GM12872 (cell line): ENCODE results near the gene HECTD4.

Source experiments
- TF ChIP-seq, protein P1 (sequence below): IDR thresholded peaks from 3 replicates; pipeline ENCODE4 v1.5.1; 2011; ENCODE audit warnings: low read depth, mild to moderate bottlenecking, low read length, moderate library complexity; ENCODE audit not compliant: insufficient read depth

The HECTD4 gene

DNA sequence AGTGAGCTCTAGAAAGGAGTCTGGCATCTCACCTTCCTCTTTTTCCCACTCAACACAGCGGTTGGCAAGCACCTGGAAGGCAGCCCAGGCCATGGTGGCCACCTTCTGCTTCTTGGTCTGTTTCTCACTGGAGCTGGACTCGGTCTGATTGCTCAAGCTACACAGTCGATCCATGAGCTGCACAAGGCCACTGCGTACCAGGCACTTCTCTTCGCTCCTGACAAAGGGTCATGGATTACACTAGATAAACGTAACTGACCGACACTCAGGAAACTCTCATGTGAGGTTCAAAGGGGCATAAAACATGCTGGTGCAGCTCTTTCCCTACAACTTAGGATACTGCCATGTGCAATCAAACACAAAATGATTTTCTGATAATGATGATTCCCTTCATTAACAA is 143.2 kb downstream of the HECTD4 start:
- TF ChIP-seq, protein P1, sequence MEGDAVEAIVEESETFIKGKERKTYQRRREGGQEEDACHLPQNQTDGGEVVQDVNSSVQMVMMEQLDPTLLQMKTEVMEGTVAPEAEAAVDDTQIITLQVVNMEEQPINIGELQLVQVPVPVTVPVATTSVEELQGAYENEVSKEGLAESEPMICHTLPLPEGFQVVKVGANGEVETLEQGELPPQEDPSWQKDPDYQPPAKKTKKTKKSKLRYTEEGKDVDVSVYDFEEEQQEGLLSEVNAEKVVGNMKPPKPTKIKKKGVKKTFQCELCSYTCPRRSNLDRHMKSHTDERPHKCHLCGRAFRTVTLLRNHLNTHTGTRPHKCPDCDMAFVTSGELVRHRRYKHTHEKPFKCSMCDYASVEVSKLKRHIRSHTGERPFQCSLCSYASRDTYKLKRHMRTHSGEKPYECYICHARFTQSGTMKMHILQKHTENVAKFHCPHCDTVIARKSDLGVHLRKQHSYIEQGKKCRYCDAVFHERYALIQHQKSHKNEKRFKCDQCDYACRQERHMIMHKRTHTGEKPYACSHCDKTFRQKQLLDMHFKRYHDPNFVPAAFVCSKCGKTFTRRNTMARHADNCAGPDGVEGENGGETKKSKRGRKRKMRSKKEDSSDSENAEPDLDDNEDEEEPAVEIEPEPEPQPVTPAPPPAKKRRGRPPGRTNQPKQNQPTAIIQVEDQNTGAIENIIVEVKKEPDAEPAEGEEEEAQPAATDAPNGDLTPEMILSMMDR = no peak

DNA sequence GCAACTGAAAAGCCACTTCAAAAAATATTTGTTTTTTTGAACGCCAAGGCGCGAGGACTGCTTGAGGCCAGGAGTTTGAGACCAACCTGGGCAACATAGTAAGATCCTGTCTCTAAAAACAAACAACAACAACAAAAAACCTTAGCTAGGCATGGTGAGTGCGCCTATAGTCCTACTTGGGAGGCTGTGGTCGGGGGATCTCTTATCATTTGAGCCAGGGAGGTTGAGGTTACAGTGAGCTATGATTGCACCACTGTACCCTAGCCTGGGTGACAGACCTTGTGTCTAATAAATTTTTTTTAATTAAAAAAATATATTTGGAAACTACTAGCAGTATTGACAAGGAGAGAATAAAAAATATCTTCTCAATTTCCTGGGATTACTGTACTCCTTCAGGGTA is 143.8 kb downstream of the HECTD4 start:
- TF ChIP-seq, protein P1 = no peak

DNA sequence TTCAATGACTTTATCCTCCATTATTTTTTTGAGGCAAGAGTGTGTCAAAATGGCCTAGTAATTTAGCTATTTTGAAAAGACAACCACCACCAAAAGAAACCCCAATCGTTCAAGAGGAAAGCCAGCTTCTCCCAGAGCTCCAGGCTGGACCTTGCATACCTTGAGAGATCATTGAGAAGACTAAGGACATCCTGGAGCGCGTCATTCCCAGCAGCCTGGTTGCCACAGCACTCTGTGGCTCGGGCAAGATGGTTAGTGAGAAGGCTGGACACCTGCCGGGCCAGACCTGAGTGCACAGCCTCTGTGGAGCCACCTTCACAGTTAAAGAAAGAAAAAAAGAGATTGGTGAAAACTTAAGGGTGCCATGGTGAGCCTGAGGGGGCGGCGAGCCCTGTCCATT is 145.4 kb downstream of the HECTD4 start:
- TF ChIP-seq, protein P1 = no peak

DNA sequence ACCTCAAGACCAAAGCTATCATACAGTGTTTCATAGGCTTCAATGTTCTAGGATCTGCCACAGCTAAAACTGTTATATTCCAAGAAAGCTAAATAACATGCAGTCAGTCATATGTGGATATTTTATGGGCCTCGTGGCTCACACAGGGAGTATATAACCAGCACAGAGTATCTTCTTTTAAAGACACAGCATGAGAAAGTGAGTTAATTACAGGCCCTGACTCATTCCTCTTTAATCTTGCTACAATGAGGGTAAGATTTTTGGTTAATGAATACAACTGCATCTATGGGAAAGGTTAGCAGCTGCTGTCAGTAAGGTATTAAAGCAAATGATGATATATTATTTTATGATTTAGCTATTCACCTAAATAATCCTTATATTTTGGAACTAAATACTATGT is 145.8 kb downstream of the HECTD4 start:
- TF ChIP-seq, protein P1 = no peak

DNA sequence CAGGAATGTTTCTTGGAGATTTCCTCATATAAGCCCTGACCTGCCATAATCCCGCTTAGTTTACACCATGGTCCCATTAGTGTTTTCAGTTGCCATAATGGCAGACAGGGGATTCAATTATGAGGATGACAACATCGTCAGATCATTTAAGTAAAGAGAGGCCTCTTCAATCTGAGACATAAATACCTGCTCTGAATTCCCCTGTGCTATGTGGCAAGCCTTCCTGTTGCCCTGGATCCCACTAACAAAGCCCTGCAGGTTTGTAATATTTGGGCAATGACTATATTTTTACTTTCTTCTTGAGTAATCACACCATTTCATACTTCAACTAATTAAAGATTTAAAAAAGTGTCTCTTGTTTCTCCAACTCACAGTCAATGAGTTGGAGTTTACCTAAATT is 147.9 kb downstream of the HECTD4 start:
- TF ChIP-seq, protein P1 = no peak

DNA sequence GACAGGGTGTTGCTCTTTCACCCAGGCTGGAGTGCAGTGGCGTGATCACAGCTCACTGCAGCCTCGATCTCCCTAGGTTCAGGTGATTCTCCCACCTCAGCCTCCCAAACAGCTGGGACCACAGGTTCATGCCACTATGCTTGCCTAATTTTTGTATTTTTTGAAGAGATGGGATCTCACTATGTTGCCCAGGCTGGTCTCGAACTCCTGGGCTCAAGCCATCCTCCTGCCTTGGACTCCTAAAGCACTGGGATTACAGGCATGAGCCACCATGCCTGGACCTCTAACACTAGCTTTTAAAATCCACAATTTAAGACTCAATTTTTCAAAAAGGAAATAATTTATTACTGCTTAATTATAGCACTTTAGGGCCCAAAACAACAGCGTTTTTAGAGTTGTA is 149.0 kb downstream of the HECTD4 start:
- TF ChIP-seq, protein P1 = no peak

DNA sequence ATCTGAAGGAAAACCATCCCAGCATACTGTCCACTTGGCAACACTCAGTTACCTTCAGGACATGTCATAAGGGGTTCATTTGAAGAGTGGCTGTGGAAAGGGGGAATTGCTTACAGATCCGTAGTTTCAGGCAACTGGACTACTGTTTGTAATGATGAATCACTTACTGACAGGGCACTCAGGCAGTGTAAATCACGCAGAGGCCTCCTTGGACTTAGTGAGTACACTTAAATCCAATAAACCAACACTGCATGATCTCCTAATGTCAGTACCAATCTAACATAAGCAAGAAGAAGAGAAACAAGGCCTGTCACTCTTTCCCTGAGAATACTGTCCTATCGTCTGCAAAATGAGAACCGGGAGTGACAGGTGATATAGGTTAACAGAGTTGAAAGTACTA is 152.1 kb downstream of the HECTD4 start:
- TF ChIP-seq, protein P1 = no peak

DNA sequence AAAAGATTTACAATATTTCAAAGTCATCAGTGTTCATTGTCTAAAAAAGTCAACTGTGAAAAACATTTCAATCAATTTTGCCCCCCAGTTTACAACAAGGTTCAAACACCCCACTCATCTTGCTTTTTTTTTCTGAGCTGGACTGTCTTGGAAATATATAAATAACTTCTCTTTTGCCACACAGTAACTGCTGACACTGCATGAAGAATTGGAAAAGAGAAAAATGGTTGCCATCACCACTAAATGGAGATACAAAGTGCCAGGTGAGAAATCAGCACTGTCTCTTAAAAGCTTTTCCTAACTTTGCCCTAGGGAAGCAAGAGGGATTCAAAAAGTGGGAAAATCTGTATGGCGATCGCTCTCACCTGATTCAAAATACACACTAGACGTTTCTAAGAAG is 155.5 kb downstream of the HECTD4 start:
- TF ChIP-seq, protein P1 = no peak
